Liver (tissue), 5 donors: Measurements from ENCODE around the gene CFHR1. TPM values are rescaled to one million over a fixed set of nuclear protein-coding genes. Genes with fewer than 3 reads are reported as not detected.

Experiments
- FOXA1 ChIP-seq: IDR thresholded peaks from 2 replicates; pipeline ENCODE4 v1.6.1; 2016; ENCODE audit warnings: antibody characterized with exemption
- HNF4G ChIP-seq: IDR thresholded peaks from 2 replicates; pipeline ENCODE4 v1.6.1; 2016; ENCODE audit warnings: antibody characterized with exemption
- polyA plus RNA-seq, 2 donors: library from polyadenylated mRNA; stranded (reverse) in 1 of 2; unstranded in 1 of 2; fragments of 200-250 nt in 1 of 2; fragments of >200 nt in 1 of 2; fragmentation: Nextera tagmentation in 1 of 2; extraction: Ambion mirVana in 1 of 2; gene quantifications; one replicate each; pipeline versions ENCODE4 v1.2.1 to v1.2.3, GENCODE V29; 2013 to 2015
- total RNA-seq, 2 donors: library from RNA; depleted of rRNA; stranded (reverse); fragments of >200 nt; gene quantifications; one replicate each; pipeline ENCODE4 v1.2.3, GENCODE V29; 2014
- donor health status: healthy.
- donor health status: healthy.
- donor health status: healthy.

The CFHR1 gene
- total and polyA plus RNA-seq, 4 donors: 288 to 1,028 (median 507) TPM

GRCh38 chr1:196877964-196878363 lies 58.4 kb downstream of the CFHR1 start (continued):
- no peak for TF ChIP-seq HNF4G
- TF ChIP-seq FOXA1: no peak

Other genes with a start within 250 kb of the CFHR1 start
- gene KCNT2, start 211.3 kb upstream of the CFHR1 start, total RNA-seq: 10 to 100 TPM in 1 of 2 donors, 1 to 10 TPM in 1; 7.5 to 11.2 TPM
- gene KCNT2, start 211.3 kb upstream of the CFHR1 start, polyA plus RNA-seq: 1 to 10 TPM; 1.7 to 6.1 TPM
- 1,000 to 10,000 TPM in 1 of 2 donors, 100 to 1,000 TPM in 1; 739 to 1,479 TPM for gene CFH, start 167.7 kb upstream of the CFHR1 start, total RNA-seq
- 100 to 1,000 TPM; 554 to 825 TPM for gene CFH, start 167.7 kb upstream of the CFHR1 start, polyA plus RNA-seq
- 100 to 1,000 TPM in 1 of 2 donors, 10 to 100 TPM in 1; 64.2 to 215 TPM for gene CFHR3, start 44.9 kb upstream of the CFHR1 start, total RNA-seq
- 100 to 1,000 TPM in 1 of 2 donors, 10 to 100 TPM in 1; 94.2 to 393 TPM for gene CFHR3, start 44.9 kb upstream of the CFHR1 start, polyA plus RNA-seq
- gene CFHR4, start 68.3 kb downstream of the CFHR1 start, total RNA-seq: 10 to 100 TPM; 30.3 to 63.0 TPM
- gene CFHR4, start 68.3 kb downstream of the CFHR1 start, polyA plus RNA-seq: 100 to 1,000 TPM in 1 of 2 donors, 10 to 100 TPM in 1; 72.6 to 124 TPM
- gene CFHR2, start 124.0 kb downstream of the CFHR1 start, total RNA-seq: 100 to 1,000 TPM; 153 to 341 TPM
- gene CFHR2, start 124.0 kb downstream of the CFHR1 start, polyA plus RNA-seq: 100 to 1,000 TPM; 448 to 483 TPM
- gene CFHR5, start 157.8 kb downstream of the CFHR1 start, total RNA-seq: 10 to 100 TPM in 1 of 2 donors, 1 to 10 TPM in 1; 3.4 to 80.3 TPM
- 100 to 1,000 TPM in 1 of 2 donors, 10 to 100 TPM in 1; 18.0 to 110 TPM for gene CFHR5, start 157.8 kb downstream of the CFHR1 start, polyA plus RNA-seq
- 100 to 1,000 TPM; 111 to 194 TPM for gene F13B, start 247.5 kb downstream of the CFHR1 start, total RNA-seq
- gene F13B, start 247.5 kb downstream of the CFHR1 start, polyA plus RNA-seq: 10 to 100 TPM; 42.3 to 49.8 TPM